Measurements from ENCODE around the gene KCNN3. TPM values are rescaled to one million over a fixed set of nuclear protein-coding genes. Genes with fewer than 3 reads are reported as not detected.

KCNN3 gene
- total RNA-seq, 1 experiment from 2014 or later = 1.3 TPM

DNA sequence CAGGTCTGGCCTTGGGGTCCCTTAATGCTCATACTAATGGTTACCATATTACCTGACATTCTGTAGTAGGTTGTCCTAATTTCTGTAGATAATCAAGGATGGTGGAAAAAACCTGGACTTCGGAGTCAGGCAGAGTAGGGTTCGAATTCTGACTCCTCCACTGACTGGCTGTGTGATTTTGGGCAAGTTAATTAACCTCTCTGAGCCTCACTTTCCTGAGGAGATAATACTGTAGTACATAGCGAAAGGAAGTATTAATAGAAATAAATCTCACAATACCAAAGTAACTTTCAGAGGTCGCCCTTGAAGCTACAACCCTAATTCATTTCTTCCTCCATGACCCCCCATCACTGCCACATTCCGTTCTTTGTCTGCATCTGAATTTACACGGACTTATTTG, 72.9 kb downstream of the KCNN3 start:
- DNase-seq (ENCODE audit: low spot score) (no peak), ATAC-seq (no peak)
- Mint-ChIP-seq H3K4me3 (no peak overlapping the region), H3K9me3 (no peaks in the 10 kb centered on the region), H3K4me1 (no peaks in the 10 kb centered on the region), H3K27ac (no peak overlapping the region), H3K27me3 (ENCODE audit: low read depth) (no peaks in the 10 kb centered on the region; the same call in 1 of the 2 replicates), H3K36me3 (no peaks in the 10 kb centered on the region)
- POLR2A ChIA-PET = no interaction called here
- TF ChIP-seq, protein P1, sequence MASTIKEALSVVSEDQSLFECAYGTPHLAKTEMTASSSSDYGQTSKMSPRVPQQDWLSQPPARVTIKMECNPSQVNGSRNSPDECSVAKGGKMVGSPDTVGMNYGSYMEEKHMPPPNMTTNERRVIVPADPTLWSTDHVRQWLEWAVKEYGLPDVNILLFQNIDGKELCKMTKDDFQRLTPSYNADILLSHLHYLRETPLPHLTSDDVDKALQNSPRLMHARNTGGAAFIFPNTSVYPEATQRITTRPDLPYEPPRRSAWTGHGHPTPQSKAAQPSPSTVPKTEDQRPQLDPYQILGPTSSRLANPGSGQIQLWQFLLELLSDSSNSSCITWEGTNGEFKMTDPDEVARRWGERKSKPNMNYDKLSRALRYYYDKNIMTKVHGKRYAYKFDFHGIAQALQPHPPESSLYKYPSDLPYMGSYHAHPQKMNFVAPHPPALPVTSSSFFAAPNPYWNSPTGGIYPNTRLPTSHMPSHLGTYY (CRISPR knock-in tag; IDR thresholded peaks at IDR 0.05) = no peak
- TF ChIP-seq ATF1 (CRISPR knock-in tag; IDR thresholded peaks at IDR 0.05) (no peak), MXD4 (CRISPR knock-in tag; IDR thresholded peaks at IDR 0.05; ENCODE audit: borderline replicate concordance) (no peak), CREM (CRISPR knock-in tag; IDR thresholded peaks at IDR 0.05) (no peak), ZNF671 (CRISPR knock-in tag; IDR thresholded peaks at IDR 0.05) (no peak), ZNF263 (CRISPR knock-in tag; IDR thresholded peaks at IDR 0.05; ENCODE audit: low read depth) (no peak), RORB (CRISPR knock-in tag; IDR thresholded peaks at IDR 0.05) (no peak), TEAD1 (CRISPR knock-in tag; IDR thresholded peaks at IDR 0.05) (no peak)
- TF ChIP-seq, protein P2, sequence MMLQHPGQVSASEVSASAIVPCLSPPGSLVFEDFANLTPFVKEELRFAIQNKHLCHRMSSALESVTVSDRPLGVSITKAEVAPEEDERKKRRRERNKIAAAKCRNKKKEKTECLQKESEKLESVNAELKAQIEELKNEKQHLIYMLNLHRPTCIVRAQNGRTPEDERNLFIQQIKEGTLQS (CRISPR knock-in tag; conservative IDR thresholded peaks at IDR 0.05) = no peak
- TF ChIP-seq, protein P3, sequence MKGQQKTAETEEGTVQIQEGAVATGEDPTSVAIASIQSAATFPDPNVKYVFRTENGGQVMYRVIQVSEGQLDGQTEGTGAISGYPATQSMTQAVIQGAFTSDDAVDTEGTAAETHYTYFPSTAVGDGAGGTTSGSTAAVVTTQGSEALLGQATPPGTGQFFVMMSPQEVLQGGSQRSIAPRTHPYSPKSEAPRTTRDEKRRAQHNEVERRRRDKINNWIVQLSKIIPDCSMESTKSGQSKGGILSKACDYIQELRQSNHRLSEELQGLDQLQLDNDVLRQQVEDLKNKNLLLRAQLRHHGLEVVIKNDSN (CRISPR knock-in tag; IDR thresholded peaks at IDR 0.05) = no peak
- TF ChIP-seq, protein P4, sequence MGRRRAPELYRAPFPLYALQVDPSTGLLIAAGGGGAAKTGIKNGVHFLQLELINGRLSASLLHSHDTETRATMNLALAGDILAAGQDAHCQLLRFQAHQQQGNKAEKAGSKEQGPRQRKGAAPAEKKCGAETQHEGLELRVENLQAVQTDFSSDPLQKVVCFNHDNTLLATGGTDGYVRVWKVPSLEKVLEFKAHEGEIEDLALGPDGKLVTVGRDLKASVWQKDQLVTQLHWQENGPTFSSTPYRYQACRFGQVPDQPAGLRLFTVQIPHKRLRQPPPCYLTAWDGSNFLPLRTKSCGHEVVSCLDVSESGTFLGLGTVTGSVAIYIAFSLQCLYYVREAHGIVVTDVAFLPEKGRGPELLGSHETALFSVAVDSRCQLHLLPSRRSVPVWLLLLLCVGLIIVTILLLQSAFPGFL (CRISPR knock-in tag; IDR thresholded peaks at IDR 0.05; ENCODE audit: borderline replicate concordance) = no peak
- TF ChIP-seq, protein P5, sequence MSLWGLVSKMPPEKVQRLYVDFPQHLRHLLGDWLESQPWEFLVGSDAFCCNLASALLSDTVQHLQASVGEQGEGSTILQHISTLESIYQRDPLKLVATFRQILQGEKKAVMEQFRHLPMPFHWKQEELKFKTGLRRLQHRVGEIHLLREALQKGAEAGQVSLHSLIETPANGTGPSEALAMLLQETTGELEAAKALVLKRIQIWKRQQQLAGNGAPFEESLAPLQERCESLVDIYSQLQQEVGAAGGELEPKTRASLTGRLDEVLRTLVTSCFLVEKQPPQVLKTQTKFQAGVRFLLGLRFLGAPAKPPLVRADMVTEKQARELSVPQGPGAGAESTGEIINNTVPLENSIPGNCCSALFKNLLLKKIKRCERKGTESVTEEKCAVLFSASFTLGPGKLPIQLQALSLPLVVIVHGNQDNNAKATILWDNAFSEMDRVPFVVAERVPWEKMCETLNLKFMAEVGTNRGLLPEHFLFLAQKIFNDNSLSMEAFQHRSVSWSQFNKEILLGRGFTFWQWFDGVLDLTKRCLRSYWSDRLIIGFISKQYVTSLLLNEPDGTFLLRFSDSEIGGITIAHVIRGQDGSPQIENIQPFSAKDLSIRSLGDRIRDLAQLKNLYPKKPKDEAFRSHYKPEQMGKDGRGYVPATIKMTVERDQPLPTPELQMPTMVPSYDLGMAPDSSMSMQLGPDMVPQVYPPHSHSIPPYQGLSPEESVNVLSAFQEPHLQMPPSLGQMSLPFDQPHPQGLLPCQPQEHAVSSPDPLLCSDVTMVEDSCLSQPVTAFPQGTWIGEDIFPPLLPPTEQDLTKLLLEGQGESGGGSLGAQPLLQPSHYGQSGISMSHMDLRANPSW (CRISPR knock-in tag; conservative IDR thresholded peaks at IDR 0.05; ENCODE audit: low read depth) = no peak
- TF ChIP-seq, protein P6, sequence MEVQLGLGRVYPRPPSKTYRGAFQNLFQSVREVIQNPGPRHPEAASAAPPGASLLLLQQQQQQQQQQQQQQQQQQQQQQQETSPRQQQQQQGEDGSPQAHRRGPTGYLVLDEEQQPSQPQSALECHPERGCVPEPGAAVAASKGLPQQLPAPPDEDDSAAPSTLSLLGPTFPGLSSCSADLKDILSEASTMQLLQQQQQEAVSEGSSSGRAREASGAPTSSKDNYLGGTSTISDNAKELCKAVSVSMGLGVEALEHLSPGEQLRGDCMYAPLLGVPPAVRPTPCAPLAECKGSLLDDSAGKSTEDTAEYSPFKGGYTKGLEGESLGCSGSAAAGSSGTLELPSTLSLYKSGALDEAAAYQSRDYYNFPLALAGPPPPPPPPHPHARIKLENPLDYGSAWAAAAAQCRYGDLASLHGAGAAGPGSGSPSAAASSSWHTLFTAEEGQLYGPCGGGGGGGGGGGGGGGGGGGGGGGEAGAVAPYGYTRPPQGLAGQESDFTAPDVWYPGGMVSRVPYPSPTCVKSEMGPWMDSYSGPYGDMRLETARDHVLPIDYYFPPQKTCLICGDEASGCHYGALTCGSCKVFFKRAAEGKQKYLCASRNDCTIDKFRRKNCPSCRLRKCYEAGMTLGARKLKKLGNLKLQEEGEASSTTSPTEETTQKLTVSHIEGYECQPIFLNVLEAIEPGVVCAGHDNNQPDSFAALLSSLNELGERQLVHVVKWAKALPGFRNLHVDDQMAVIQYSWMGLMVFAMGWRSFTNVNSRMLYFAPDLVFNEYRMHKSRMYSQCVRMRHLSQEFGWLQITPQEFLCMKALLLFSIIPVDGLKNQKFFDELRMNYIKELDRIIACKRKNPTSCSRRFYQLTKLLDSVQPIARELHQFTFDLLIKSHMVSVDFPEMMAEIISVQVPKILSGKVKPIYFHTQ (CRISPR knock-in tag; IDR thresholded peaks at IDR 0.05) = no peak
- TF ChIP-seq, protein P7, sequence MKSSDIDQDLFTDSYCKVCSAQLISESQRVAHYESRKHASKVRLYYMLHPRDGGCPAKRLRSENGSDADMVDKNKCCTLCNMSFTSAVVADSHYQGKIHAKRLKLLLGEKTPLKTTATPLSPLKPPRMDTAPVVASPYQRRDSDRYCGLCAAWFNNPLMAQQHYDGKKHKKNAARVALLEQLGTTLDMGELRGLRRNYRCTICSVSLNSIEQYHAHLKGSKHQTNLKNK (CRISPR knock-in tag; IDR thresholded peaks at IDR 0.05) = no peak
- CTCF ChIA-PET = interaction anchor here (0.8 to 2.1 kb wide), 2 partner anchors 22 to 36 kb away, joined by 3 to 5 read pairs; no protein-coding TSS in a partner anchor

DNA sequence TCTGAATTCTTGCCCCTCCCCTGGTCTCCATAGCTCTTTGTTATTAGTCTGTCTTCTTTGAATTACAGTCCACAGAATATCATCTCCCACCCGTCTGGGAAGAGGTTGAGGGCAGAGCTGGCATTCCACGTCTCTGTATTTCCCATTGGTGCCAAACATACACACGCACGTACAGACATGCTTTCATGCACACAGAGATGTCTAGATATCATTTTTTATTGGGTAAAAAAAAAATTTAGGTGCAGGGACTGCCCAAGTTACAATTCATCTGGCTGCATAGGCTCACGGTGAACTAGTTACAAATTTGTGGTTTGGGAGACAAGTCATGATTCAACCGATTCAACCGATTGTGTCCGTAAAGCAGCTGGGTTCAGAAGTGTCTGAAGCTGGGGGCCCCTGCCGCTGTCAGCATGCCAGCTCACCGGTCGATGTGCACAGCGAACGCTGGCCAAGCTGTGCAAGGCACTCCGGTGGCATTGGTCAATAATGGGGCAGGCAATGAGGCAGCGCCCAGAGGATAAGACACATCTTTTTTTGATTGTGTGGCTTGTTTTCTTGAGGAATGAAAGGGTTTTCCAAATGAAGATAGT, 73.7 kb downstream of the KCNN3 start:
- ChIA-PET POLR2A (no interaction called here), CTCF (interaction anchor here (2.1 kb wide), 1 partner anchor 23 kb away, joined by 5 read pairs; no protein-coding TSS in a partner anchor)
- DNase-seq (ENCODE audit: low spot score) (no peak), ATAC-seq (no peak)
- no peak overlapping the region for H3K27ac Mint-ChIP-seq
- H3K9me3 Mint-ChIP-seq = no peaks in the 10 kb centered on the region
- H3K36me3 Mint-ChIP-seq = no peaks in the 10 kb centered on the region
- H3K4me1 Mint-ChIP-seq = no peaks in the 10 kb centered on the region
- H3K4me3 Mint-ChIP-seq = no peak overlapping the region
- H3K27me3 Mint-ChIP-seq (ENCODE audit: low read depth) = no peaks in the 10 kb centered on the region
- TF ChIP-seq CREB1 (CRISPR knock-in tag; IDR thresholded peaks at IDR 0.05) (no peak), GABPB1 (CRISPR knock-in tag; IDR thresholded peaks at IDR 0.05) (no peak), PRRX2 (CRISPR knock-in tag; IDR thresholded peaks at IDR 0.05) (no peak), FOXP1 (CRISPR knock-in tag; IDR thresholded peaks at IDR 0.05; ENCODE audit: borderline replicate concordance) (no peak), ZNF423 (CRISPR knock-in tag; IDR thresholded peaks at IDR 0.05) (no peak), NFYB (CRISPR knock-in tag; conservative IDR thresholded peaks at IDR 0.05; ENCODE audit: low read depth) (no peak), CREM (CRISPR knock-in tag; IDR thresholded peaks at IDR 0.05) (no peak)
- TF ChIP-seq, protein P1 (CRISPR knock-in tag; IDR thresholded peaks at IDR 0.05) = no peak
- TF ChIP-seq, protein P8, sequence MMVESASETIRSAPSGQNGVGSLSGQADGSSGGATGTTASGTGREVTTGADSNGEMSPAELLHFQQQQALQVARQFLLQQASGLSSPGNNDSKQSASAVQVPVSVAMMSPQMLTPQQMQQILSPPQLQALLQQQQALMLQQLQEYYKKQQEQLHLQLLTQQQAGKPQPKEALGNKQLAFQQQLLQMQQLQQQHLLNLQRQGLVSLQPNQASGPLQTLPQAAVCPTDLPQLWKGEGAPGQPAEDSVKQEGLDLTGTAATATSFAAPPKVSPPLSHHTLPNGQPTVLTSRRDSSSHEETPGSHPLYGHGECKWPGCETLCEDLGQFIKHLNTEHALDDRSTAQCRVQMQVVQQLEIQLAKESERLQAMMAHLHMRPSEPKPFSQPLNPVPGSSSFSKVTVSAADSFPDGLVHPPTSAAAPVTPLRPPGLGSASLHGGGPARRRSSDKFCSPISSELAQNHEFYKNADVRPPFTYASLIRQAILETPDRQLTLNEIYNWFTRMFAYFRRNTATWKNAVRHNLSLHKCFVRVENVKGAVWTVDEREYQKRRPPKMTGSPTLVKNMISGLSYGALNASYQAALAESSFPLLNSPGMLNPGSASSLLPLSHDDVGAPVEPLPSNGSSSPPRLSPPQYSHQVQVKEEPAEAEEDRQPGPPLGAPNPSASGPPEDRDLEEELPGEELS (CRISPR knock-in tag; IDR thresholded peaks at IDR 0.05) = no peak

Measured in WTC11 (cell line).